Gastroesophageal sphincter (tissue), 4 donors: Measurements from ENCODE around the gene CRIP3. TPM values are rescaled to one million over a fixed set of nuclear protein-coding genes. Genes with fewer than 3 reads are reported as not detected.
A peak's percentile ranks its signal among the peaks of the same experiment; 100 is the strongest.

Experiments
- ATAC-seq: fragments of 150-250 bp; one replicate; pipeline ENCODE4 v1.9.1; 2016; ENCODE audit warnings: mild to moderate bottlenecking, moderate library complexity
- H3K27ac ChIP-seq, 4 donors: fragments of 200-600 bp; sonication (generic) in 3 of 4; 1 replicate in 3 of 4; 2 replicates in 1 of 4; pipeline ENCODE4 v1.5.1; 2016 to 2019
- H3K27me3 ChIP-seq: fragments of 200-600 bp; sonication (generic); one replicate; pipeline ENCODE4 v1.5.1; 2019
- H3K36me3 ChIP-seq, 2 donors: fragments of 200-600 bp; sonication (generic); one replicate each; pipeline ENCODE4 v1.5.1; 2019; ENCODE audit warnings: control low read depth in 1 of 2
- H3K4me1 ChIP-seq, 3 donors: fragments of 200-600 bp; sonication (generic); 1 replicate in 2 of 3; 2 replicates in 1 of 3; pipeline ENCODE4 v1.5.1; 2016 to 2019; ENCODE audit warnings: control low read depth in 2 of 3
- H3K4me3 ChIP-seq, 2 donors: fragments of 200-600 bp; sonication (generic); one replicate each; pipeline ENCODE4 v1.5.1; 2019; ENCODE audit warnings: mild to moderate bottlenecking in 1 of 2, moderate library complexity in 1 of 2
- H3K9me3 ChIP-seq, 3 donors: fragments of 200-600 bp; sonication (generic); one replicate each; pipeline ENCODE4 v1.5.1; 2017 to 2019; ENCODE audit warnings: control low read depth in 2 of 3
- EP300 ChIP-seq: sonication (generic); formaldehyde crosslinking; IDR thresholded peaks from one replicate; pipeline ENCODE4 v1.6.1; 2017; ENCODE audit warnings: antibody characterized with exemption, mild to moderate bottlenecking
- POLR2A ChIP-seq, 2 donors: fragments of 450-650 bp; IDR thresholded peaks; one replicate each; pipeline ENCODE4 v1.6.1; 2017; ENCODE audit warnings: antibody characterized with exemption in 2 of 2, mild to moderate bottlenecking in 2 of 2, moderate library complexity in 1 of 2
- POLR2AphosphoS5 ChIP-seq: sonication (generic); formaldehyde crosslinking; IDR thresholded peaks from one replicate; pipeline ENCODE4 v1.6.1; 2017; ENCODE audit warnings: antibody characterized with exemption
- WGBS, 2 donors: methylation state at CpG; one replicate each; pipeline ENCODE4 v1.1.5; 2018; ENCODE audit warnings: low coverage in 1 of 2; 5-methylcytosine and 5-hydroxymethylcytosine counted together
- total RNA-seq, 4 donors: library from RNA; depleted of rRNA; stranded (reverse); fragments of >200 nt; gene quantifications; one replicate each; pipeline ENCODE4 v1.1.0, GENCODE V29; 2016
- TF ChIP-seq, protein P1 (sequence below), 4 experiments: fragments of 200-600 bp in 2 of 4; fragments of 450-650 bp in 2 of 4; sonication (generic) in 1 of 4; IDR thresholded peaks; one replicate each; pipeline ENCODE4 v1.5.1; 2017 to 2019; ENCODE audit warnings: antibody characterized with exemption in 4 of 4, mild to moderate bottlenecking in 2 of 4, moderate library complexity in 2 of 4

The CRIP3 gene
- total RNA-seq, 4 donors from 2014 or later, result not detected

DNA sequence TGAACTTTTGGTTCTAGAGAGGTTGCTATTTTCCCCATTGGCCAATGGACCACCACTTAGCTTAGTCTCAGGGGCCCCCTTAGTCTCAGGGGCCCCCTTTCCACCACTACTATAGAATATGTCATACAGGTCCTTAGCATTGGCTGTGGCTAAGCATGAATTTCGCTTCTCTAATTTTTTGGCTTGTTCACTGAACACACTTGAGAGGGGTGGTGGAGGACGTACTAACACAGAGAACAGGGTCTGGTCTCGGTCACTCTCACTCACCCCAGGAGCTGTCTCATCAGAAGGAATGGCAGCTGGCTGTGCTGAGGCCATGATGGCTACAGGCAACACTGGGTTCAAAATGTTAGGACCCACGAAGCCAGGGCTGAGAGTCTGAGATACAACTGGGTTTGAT, 30.5 kb upstream of the CRIP3 start:
- TF ChIP-seq POLR2AphosphoS5 (no peak), POLR2A (IDR thresholded peaks at IDR 0.05) (no peak), EP300 (no peak)
- TF ChIP-seq, protein P1, sequence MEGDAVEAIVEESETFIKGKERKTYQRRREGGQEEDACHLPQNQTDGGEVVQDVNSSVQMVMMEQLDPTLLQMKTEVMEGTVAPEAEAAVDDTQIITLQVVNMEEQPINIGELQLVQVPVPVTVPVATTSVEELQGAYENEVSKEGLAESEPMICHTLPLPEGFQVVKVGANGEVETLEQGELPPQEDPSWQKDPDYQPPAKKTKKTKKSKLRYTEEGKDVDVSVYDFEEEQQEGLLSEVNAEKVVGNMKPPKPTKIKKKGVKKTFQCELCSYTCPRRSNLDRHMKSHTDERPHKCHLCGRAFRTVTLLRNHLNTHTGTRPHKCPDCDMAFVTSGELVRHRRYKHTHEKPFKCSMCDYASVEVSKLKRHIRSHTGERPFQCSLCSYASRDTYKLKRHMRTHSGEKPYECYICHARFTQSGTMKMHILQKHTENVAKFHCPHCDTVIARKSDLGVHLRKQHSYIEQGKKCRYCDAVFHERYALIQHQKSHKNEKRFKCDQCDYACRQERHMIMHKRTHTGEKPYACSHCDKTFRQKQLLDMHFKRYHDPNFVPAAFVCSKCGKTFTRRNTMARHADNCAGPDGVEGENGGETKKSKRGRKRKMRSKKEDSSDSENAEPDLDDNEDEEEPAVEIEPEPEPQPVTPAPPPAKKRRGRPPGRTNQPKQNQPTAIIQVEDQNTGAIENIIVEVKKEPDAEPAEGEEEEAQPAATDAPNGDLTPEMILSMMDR (IDR thresholded peaks at IDR 0.05), result no peak
- H3K4me1 ChIP-seq, result no peaks in the 10 kb centered on the region
- H3K4me3 ChIP-seq, result no peak overlapping the region
- peaks cover 0 to 80% of the 10 kb centered on the region in 2 donors for H3K36me3 ChIP-seq
- ATAC-seq, result no peak
- no peaks in the 10 kb centered on the region for H3K9me3 ChIP-seq
- WGBS, 2 donors, result 100% methylated on average over 1 of the region's 4 CpGs; no CpG with 5 or more reads in 1 of the 2 donors
- no peak overlapping the region for H3K27ac ChIP-seq
- H3K27me3 ChIP-seq, result no peaks in the 10 kb centered on the region

DNA sequence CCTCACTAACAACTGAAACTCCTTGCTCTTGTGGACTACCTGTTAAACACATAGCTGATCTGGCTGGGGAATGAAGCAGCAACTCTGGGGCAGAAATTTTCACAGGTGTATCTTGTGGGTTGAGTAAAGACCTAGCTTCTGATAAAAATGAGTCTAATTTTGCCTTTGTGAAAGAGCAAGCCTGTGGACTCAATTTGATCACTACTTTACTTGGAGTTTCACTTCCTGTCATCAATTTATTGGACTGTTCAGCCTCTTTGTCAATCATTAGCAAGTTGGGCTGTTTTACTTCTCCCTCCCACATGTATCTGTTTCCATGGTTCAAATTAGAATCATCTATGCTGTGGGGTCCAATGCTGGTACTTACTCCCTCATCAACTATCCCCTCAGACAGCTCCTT, 29.6 kb upstream of the CRIP3 start:
- peaks cover 0 to 70% of the 10 kb centered on the region in 2 donors for H3K36me3 ChIP-seq
- ATAC-seq, result no peak
- H3K27ac ChIP-seq, result no peak overlapping the region
- H3K4me1 ChIP-seq, result no peaks in the 10 kb centered on the region
- no peak for TF ChIP-seq POLR2A (IDR thresholded peaks at IDR 0.05)
- no peak for TF ChIP-seq POLR2AphosphoS5
- TF ChIP-seq, protein P1 (IDR thresholded peaks at IDR 0.05), result no peak
- no peak for TF ChIP-seq EP300
- H3K27me3 ChIP-seq, result no peaks in the 10 kb centered on the region
- no peaks in the 10 kb centered on the region for H3K9me3 ChIP-seq
- H3K4me3 ChIP-seq, result no peak overlapping the region

DNA sequence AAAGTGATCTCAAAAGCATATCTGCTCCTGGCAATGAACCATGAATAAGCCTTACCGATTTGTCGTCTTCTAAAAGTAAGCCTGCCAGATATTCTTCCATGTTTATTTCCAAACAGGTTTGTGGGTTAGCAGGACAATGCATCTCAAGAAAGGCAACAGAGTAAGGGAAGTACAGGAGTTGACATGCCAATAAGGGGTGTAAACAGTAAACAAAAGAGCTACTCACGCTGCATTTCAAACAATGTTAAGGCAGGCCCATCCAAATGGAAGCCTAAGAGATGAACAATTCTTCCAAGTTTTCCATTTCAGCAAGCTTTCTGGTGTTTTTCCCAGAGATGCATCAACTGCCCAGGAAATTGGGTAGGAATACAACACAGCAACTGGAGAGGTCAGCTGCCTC, 27.8 kb upstream of the CRIP3 start:
- peaks cover 0 to 52% of the 10 kb centered on the region in 2 donors for H3K36me3 ChIP-seq
- no peak for ATAC-seq
- WGBS, 2 donors, result 39 to 59% methylated on average over 3 of the region's 3 CpGs
- TF ChIP-seq, protein P1 (IDR thresholded peaks at IDR 0.05), result no peak
- TF ChIP-seq POLR2A (IDR thresholded peaks at IDR 0.05) (no peak), POLR2AphosphoS5 (no peak), EP300 (no peak)
- no peaks in the 10 kb centered on the region for H3K27me3 ChIP-seq
- H3K27ac ChIP-seq, result no peak overlapping the region
- no peak overlapping the region for H3K4me3 ChIP-seq
- no peaks in the 10 kb centered on the region for H3K9me3 ChIP-seq
- no peaks in the 10 kb centered on the region for H3K4me1 ChIP-seq

DNA sequence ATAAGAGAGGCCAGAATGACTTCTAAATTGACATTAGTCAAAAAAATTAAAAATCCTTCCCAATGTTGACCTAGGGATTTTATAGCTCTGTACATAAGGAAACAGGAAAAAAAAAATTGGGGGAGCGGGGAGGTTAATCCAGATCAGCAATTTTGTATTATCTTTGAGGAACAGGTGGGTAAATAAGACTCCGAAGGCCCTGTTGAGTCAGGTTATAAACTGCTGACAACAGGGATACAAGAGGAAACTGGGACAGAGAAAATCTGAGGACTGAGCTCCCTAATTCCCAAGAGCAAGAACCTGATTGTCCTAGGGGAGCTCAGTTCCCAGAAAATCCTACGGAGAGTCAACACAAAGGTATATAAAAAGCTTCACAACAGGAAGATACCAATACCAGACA, 26.8 kb upstream of the CRIP3 start:
- H3K27me3 ChIP-seq, result no peaks in the 10 kb centered on the region
- H3K9me3 ChIP-seq, result no peaks in the 10 kb centered on the region
- 80 to 92% methylated on average over 1 to 3 of the region's 3 CpGs for WGBS, 2 donors
- H3K4me1 ChIP-seq, result no peaks in the 10 kb centered on the region
- H3K4me3 ChIP-seq, result no peak overlapping the region
- TF ChIP-seq, protein P1 (IDR thresholded peaks at IDR 0.05), result no peak
- no peak for TF ChIP-seq POLR2AphosphoS5
- TF ChIP-seq POLR2A (IDR thresholded peaks at IDR 0.05), result no peak
- TF ChIP-seq EP300, result no peak
- no peak overlapping the region for H3K27ac ChIP-seq
- H3K36me3 ChIP-seq, result peaks cover 0 to 43% of the 10 kb centered on the region in 2 donors
- no peak for ATAC-seq

DNA sequence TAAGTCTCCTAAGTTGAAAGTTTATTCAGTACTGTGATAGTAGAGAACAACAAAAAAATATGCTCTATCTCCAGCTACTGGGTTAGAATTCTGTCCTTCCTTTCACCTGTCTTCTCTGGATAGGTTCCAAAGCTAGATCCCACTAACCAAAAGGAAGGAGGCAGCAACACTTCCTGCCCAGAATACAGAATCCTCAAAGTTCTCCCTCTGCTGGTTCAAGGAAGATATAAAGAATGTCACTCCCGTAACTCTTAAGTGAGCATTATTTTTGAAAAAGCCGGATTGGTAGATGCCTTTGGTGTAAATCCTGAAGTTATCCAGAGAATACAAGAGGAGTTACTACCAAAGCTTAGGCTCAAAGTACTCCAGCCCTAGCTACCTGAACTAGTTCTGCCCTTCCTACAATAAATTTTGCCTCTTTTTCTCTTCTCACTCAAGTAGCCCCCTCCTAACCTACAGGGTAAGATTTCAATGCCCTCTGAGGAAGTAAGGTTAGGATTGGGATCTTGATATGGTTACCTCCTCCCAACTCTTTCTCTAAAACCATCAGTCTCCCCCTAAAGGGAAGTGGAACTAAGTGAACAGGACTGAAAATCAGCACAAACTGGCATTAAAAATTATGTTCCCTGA, 26.0 kb upstream of the CRIP3 start:
- Histone ChIP-seq H3K4me1 (no peaks in the 10 kb centered on the region), H3K4me3 (no peak overlapping the region), H3K27me3 (no peaks in the 10 kb centered on the region), H3K9me3 (no peaks in the 10 kb centered on the region), H3K27ac (no peak overlapping the region), H3K36me3 (peaks cover 0 to 34% of the 10 kb centered on the region in 2 donors)
- TF ChIP-seq, protein P1 (IDR thresholded peaks at IDR 0.05), result peak; percentile 28 to 68 (median 61)
- TF ChIP-seq POLR2A (IDR thresholded peaks at IDR 0.05) (no peak), POLR2AphosphoS5 (peak; percentile 16), EP300 (no peak)
- ATAC-seq, result peak; percentile 68
- WGBS, 2 donors, result 22 to 58% methylated on average over 2 of the region's 2 CpGs
